GM13977 (cell line): ENCODE measurements around the gene CYP26C1.
"Not testable (repeated sequence)": the region's sequence is repeated elsewhere in the genome, so short reads cannot be mapped to it uniquely, and the experiment has no call there.

Experiments used
- DNase-seq: peaks from one replicate; pipeline ENCODE4 v3.0.0; 2012; ENCODE audit warnings: low spot score
- in situ Hi-C: fragments of 300-500 bp; cut with MboI; formaldehyde crosslinking; loops from one replicate; pipeline ENCODE4 v1.12.0; 2022; ENCODE audit warnings: low sequenced_read_pairs, low pct_unique_long_range_greater_than_20kb, mixed read lengths, inconsistent platforms; ENCODE audit not compliant: unreplicated experiment
- TF ChIP-seq, protein P1 (sequence below): IDR thresholded peaks from 2 replicates; pipeline ENCODE4 v1.5.1; 2012; ENCODE audit warnings: mild to moderate bottlenecking, control low read depth; ENCODE audit not compliant: insufficient read depth; ENCODE audit errors: extremely low read depth, missing control alignments

Gene CYP26C1

DNA sequence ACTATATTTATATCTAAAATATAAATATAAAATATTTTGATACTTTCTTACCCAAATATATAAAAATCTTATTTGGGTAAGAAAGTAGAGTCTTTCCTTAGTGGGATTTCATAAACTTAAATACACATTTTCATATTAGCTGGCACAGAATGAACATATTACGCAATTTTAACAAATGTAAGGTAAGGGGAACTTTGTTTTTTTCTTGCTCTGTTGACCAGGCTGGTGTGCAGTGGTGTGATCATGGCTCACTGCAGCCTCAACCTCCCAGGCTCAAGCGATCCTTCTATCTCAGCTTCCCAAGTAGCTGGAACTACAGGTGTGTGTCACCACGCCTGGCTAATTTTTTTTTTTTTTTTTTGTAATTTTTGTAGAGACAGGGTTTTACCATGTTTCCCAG is 31.4 kb downstream of the CYP26C1 start:
- TF ChIP-seq, protein P1, sequence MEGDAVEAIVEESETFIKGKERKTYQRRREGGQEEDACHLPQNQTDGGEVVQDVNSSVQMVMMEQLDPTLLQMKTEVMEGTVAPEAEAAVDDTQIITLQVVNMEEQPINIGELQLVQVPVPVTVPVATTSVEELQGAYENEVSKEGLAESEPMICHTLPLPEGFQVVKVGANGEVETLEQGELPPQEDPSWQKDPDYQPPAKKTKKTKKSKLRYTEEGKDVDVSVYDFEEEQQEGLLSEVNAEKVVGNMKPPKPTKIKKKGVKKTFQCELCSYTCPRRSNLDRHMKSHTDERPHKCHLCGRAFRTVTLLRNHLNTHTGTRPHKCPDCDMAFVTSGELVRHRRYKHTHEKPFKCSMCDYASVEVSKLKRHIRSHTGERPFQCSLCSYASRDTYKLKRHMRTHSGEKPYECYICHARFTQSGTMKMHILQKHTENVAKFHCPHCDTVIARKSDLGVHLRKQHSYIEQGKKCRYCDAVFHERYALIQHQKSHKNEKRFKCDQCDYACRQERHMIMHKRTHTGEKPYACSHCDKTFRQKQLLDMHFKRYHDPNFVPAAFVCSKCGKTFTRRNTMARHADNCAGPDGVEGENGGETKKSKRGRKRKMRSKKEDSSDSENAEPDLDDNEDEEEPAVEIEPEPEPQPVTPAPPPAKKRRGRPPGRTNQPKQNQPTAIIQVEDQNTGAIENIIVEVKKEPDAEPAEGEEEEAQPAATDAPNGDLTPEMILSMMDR, result no peak
- in situ Hi-C loops, result loop anchor here (25.0 kb wide), 2 partner anchors 195 to 395 kb away; partner anchors contain the start of genes CEP55 and MYOF
- DNase-seq, result no peak

DNA sequence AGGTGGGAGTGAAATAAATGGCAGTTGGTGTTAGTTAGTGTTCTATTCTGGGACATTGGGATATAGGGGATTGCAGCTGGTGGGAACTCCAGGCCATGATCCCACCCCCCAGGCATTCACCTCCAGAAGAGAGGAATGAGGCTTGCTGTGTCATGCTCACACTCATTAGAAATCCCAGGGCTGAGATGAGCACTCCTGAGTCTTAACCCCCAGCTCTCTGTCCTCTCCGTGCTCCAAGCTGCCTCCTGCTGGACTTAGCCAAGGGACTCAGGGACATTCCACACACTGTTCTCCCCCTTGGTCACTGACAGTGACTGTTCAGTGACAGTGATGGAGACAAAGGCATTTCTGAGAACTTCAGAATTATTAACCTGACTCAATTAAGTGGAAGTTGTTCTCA is 34.6 kb downstream of the CYP26C1 start:
- in situ Hi-C loops, result loop anchor here (25.0 kb wide), 2 partner anchors 192 to 392 kb away; partner anchors contain the start of genes CEP55 and MYOF
- DNase-seq, result no peak
- TF ChIP-seq, protein P1, result no peak

DNA sequence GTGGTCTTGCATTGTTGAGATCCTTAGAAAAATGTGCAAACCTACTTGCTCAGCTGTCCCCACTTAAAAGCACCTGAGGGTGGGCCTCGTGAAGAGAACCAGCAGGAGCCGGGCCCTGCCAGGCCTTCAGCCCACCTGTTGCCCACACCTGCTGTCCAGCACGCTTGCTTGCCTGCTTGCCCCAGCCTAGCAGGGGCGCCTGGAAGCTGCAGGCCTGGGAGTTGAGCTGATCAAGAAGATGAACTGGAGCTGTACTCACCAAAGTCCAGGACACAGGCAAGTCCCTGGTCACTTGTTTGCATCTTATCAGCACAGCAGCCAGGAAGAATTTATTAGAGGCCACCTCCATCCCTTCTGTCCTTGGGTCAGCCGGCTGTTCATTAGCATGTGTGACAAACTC is 36.3 kb downstream of the CYP26C1 start:
- DNase-seq, result no peak
- in situ Hi-C loops, result loop anchor here (25.0 kb wide), 2 partner anchors 190 to 390 kb away; partner anchors contain the start of genes CEP55 and MYOF
- TF ChIP-seq, protein P1, result no peak

DNA sequence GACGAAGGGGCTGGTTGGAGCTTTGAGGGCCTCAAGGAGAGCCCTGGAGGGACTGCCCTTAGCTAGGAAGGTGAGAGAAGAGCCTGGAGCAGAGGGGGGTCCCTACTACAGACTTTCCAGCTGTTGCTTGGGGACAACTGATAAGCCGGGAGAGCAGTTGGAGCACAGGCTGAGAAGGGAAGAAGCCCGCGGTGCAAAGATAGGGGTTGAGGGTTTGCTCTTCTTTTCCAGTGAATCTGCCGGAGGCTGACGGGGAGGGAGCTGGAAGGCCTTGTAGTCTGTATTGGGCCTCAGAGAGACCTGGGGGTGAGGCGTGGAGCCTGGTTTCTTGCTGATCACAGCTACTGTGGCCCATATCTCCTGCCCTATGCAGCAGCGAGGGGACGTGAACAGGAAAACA is 36.8 kb downstream of the CYP26C1 start:
- no peak for DNase-seq
- in situ Hi-C loops, result loop anchor here (25.0 kb wide), 2 partner anchors 190 to 390 kb away; partner anchors contain the start of genes CEP55 and MYOF
- TF ChIP-seq, protein P1, result no peak

DNA sequence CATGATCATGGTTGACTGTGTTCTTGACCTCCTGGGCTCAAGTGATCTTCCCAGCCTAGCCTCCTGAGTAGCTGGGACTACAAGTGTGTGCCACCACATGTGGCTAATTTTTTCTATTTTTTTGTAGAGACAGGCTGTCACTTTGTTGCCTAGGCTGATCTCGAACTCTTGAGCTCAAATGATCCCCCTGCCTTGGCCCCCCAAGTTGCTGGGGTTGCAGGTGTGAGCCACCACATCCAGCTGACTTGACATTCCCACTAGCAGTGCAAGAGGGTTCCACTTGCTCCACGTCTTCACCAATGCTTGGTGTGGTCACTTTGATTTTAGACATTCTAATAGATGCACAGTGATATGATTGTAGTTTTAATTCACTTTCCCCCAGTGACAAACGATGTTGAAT is 38.2 kb downstream of the CYP26C1 start:
- no peak for DNase-seq
- TF ChIP-seq, protein P1, result no peak
- in situ Hi-C loops, result loop anchor here (25.0 kb wide), 2 partner anchors 188 to 388 kb away; partner anchors contain the start of genes CEP55 and MYOF

DNA sequence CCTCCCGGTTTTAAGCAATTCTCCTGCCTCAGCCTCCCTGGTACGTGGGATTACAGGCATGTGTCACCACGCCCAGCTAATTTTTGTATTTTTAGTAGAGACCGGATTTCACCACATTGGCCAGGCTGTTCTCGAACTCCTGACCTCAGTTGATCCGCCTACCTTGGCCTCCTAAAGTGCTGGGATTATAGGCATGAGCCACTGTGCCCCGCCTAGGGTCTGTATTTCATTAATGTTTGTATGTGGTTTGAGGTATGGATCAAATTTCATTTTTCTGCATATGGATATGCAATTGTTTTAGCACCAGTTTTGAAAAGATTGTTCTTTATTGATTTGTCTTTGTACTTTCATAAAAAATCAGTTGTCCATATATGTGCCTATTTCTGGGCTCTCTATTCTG is 39.1 kb downstream of the CYP26C1 start:
- DNase-seq, result no peak
- in situ Hi-C loops, result loop anchor here (25.0 kb wide), 2 partner anchors 188 to 388 kb away; partner anchors contain the start of genes CEP55 and MYOF
- TF ChIP-seq, protein P1, result no peak

DNA sequence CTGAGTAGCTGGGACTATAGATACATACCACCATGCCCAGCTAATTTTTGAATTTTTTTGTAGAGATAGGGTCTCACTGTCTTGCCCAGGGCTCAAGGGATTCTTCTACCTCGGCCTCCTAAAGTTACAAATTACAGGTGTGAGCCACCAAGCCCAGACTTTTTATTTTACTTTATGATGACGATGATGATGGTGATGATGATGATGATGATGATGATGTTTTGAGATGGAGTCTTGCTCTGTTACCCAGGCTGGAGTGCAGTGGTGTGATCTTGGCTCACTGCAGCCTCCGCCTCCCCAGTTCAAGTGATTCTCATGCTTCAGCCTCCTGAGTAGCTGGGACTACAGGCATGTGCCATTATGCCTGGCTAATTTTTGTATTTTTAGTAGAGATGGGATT is 40.5 kb downstream of the CYP26C1 start:
- in situ Hi-C loops, DNase-seq: not testable (repeated sequence)
